SIG-M5 treated with dmso at 0.1 percent for 504 hours (cell line): ENCODE data around the gene CYB5B.
A peak's percentile ranks its signal among the peaks of the same experiment; 100 is the strongest.

ENCODE experiments used
- DNase-seq: peaks from one replicate; lab custom pipeline; 2025; ENCODE audit not compliant: unreplicated experiment; lab: John Stamatoyannopoulos, UW

CYB5B gene

DNA sequence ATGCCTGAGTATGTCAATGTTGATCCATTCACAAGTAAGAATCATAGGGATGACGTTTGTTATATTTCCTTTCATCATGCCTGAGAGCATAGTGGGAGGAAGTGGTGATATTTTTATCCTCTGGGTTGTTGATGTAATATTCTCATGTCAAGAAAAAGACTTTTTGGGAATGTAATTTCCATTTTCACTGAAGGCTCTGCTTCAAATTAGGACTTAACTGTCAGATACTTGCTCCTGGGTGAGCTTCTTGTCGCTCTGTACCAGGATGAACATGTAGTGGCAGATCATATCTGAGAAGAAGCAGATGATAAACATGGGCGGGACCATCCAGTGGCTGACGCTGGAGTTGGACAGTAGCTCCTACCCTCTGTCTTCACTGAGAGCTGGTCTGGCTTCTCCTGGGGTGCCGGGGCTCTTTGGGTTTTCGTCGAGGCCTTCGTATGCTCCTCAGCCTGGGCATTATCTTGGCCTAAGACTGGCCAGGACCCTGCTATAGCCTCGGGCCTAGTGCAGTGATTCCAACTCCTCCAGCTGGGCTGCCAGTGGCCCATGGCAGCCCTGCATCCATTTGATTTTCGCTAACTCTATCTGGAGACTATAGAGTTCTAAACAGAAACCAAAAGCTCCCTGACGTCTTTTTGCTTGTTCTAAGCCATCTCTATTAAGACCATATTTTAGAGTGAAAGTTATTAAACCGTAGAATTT lies 19.7 kb downstream of the CYB5B start:
- DNase-seq, result no peak

DNA sequence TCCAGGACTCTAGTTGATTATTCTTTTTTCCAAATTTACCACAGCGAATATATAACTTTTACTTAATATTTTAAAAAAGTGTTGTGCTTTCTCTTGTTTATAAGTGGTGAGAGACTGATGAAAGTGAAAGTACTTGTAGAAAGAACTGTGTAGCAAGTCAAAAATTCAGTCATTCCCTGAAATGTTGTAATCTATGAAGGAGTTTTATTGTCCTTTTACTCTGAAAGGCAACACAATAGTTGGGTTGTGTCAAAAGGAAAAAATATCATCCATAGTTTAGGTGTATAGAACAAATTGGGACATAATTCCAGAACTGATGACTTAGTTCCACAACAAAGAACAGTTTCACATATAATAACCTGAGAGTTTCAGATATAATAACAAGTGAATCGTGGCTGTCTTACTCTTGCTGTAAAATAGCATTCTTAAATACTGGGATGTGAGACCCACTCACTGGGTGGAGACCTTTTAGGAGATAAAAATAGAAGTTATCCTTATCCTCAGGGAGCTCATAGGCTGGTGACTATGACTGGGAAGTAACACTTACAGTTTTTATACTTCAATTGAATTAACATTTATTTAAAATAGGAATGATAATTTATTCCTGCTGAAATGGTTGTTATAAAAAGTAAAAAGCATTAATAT lies 20.6 kb downstream of the CYB5B start:
- DNase-seq, result no peak

DNA sequence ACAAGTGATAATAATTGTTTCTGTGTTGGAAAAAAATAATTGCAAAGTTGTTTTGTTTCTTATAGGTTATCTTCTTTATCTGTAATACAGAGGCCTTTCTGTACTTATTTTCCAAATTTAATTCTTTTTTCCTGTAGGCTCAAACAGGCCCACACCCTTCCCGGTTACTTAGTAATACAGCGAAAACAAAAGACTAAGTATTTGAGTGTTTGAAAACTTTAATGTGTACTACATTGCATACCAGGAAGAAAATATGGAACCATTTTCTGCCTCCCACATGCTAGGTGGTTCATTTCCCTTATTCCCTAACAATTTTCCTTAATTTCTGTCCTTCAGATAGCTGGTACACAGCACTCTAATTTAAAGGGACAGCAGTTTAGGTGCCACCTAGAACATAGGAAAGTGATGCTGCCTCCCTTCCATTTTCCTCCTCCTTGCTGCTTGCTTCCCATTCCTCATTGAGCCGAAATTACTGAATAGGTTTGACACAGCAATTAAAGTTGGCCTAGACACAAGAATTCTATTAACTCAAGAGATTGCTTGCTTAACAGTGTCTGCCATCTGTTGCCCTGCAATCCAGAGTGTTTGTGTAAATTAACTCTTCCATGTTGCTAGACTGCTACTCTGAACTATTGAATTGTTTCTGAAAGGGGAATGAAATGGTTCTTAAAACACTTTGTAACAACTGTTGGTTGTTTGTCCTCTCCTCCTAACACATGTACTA lies 24.2 kb downstream of the CYB5B start:
- no peak for DNase-seq

DNA sequence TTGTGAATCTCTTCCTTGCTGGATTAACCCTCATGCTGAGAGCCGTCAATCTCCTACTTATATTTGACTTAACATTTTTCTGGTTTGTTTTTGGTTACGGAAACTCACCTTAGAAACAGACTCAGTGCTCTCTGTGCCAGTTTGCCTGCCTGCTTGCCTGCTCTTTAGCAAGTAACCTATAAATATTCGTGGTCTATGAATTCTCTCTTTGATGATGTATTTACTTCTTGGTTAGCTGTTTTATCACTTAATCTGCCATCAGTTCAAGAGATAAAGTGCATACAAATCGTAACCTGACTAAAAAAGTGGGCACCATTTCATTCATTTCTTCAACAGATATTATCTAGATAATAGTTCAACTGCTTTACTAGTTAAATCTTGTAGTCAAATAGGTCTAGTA lies 26.7 kb downstream of the CYB5B start:
- DNase-seq, result no peak

DNA sequence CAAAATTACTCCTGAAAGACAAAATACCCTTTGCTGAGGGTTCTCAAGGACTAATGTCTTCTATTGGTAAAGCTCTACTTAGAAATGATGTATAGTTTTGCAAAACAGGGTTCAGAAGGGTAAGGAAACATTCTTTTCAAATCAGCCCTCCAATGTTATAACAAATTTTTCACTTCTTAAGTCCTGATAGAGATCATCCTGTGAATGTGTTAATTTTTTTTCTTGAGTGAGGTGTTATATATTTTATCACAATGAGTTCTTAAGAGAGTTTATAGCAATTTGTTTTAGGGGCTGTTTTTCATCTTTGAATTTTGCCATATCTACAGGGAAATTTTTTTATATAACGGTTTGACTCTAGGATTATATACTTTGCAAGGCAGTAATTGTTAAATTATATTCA lies 29.5 kb downstream of the CYB5B start:
- DNase-seq, result no peak

DNA sequence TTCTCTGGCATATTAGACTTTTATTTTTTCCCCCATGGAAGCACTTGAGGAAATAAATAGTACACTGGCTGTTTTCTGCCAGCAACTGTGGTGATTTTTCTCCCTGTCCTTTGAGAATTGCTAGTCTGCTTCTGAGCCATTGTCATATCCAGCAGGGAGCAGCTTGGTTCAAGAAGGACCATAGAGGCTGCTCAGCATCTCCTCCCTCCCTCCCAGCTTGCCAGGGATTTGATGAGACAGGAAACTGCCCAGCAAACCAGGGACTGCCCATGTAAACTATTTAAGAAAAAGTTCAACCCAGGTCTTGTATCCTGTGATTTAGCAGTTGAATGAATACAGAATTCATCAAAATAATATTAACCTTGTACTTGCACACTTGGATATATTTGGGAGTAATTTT lies 39.5 kb downstream of the CYB5B start:
- DNase-seq, result no peak

DNA sequence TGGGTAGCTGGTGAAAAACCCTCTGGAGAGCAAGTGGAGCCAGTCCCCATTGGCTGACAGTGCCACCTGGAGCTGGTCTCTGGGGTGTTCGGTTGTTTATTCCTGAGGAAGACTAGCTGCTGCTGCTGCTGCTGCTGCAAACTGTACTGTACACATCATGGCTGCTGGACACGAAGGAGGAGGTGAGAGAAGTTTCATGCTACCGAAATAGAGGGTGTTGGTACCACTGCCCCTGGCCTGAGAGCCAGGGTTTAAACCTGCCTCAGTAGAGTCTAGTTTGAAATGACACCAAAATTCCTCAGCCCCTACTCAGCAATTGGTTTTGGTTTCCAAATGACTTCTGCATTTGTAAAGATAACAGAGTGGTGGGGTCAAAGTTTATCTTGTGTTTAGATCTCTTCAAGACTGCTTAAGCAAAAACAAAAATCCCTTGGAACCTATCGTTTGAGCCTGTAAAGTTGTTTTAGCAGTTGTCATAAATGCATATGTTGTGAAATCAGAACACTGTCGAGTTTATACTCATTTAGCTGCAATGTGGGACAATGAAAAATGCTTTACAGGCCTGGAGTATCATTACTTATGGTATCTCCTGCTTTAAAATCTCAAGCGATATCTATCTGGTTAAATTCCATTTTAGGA lies 40.8 kb downstream of the CYB5B start:
- DNase-seq, result peak; percentile 15

DNA sequence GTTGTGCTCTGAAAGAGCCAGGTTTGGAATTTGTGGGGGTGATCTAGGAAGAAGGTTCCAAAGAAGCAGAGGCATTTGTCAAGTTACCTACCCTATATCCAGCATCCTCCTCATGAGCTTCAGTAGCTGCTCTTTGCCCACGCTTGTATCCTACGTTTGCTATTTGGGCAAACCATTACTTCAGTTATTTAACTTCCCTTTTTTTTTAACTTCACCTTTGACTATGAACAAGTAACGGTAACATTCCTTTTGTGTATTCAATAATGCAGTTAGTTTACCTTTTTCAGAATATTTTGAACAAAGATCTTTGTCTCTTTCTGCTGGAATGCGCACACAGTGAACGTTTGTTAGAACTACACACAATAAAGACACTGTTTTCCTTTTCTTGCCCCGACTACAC lies 41.5 kb downstream of the CYB5B start:
- DNase-seq, result no peak

DNA sequence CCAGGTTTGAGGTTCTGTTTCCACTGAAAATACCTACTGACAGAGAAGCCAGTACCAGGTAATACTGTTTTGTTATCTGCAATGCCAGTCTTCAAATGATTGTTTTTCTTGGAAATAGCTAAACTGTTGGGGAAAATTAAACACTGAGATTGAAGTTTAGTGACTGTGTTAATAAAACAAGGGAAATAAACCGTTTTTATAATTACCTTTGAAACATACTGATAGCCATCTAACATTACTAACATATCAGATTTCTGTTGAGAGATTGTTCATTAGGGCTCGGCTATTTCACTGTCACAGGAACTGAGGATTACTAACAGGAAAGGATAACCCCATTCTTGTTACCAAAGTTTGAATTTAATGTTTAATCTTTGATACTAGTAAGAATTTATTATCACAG lies 42.1 kb downstream of the CYB5B start:
- DNase-seq, result no peak

DNA sequence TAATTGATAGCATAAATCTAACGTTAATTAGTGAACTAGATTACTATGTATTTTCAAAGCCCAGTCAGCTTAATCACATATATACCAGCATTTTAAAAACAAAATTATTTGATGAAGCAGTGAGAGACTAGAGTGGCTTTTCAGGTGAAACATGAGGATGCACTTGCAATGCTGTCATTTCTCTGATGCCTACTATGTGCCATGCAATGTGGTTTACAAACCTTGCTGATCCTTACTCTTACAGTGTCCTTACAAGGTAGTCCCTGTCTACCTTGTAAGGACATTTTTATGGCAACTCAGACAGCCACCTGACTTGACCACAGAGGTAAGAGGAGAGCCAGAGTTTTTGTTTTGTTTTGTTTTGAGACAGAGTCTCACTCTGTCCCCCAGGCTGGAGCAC lies 42.7 kb downstream of the CYB5B start:
- DNase-seq, result no peak

DNA sequence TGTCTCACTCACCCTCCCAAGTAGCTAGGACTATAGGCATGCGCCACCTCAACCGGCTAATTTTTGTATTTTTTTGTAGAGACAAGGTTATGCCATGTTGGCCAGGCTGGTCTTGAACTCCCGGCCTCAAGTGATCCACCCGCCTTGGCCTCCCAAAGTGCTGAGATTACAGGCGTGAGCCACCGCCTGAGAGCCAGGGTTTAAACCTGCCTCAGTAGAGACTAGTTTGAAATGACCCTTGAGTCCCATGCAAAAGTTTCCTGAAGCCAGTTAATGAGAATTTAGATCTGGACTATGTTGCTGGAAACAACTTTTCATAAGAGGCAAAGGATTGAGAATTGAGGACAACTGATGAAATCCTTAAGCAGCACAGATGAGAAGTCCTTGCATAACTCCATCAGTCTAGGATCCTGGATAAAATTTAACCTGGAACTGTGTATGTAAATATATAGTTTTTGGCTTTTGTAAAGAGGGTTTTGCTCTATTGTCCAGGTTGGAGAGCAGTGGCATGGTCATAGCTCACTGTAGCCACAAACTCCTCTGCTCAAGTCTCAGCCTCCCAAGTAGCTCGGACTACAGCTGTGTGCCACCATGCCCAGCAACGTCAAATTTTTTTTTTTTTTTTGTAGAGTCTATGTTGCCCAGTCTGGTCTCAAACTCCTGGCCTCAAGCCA lies 43.2 kb downstream of the CYB5B start:
- no peak for DNase-seq

DNA sequence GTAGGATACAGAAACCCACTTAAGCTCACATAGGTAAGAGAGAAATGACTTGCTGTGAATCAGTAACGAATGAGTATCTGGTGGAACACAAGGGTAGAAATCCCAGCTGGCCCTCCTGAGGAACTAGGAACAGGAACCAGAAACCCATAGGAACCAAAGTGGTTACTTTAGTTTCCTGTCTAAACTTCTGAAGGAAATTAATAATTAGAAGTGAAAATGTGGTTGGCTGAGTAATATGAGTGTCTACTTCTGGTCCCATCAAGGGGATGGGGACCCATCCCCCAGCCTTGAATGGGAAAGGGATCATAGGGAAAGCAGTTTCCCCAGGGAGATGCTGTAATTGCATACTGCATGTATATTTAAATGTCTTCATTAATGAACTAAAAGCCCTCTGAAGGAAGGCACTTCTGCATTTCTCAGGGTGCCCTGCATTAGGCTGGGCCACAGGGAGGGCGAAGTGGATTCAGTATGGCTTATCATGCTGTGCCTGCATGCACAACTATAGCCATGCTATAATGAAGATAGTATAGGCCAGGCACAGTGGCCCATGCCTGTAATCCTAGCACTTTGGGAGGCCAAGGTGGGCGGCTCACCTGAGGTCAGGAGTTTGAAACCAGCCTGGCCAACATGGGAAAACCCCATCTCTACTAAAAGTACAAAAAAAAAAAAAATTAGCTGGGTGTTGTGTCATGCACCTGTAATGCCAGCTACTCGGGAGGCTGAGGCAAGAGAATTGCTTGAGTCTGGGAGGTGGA lies 45.6 kb downstream of the CYB5B start:
- peak; percentile 12 for DNase-seq

DNA sequence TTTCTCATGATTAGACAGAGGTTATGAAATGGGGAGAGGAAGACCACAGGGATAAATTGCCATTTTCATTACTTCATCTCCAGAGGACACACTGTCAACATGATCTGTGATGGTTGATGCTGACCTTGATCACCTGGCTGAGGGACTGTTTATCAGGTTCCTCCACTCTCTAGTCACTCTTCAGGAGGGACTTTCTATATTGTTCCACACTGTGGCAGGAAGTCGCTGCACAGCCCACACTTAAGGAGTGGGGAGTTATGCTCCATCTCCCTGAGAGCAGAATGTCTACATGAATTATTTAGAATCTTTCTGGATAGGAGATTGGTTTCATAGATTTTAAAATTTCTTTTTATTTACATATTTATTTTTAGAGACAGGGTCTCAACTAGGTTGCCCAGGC lies 46.7 kb downstream of the CYB5B start:
- no peak for DNase-seq

DNA sequence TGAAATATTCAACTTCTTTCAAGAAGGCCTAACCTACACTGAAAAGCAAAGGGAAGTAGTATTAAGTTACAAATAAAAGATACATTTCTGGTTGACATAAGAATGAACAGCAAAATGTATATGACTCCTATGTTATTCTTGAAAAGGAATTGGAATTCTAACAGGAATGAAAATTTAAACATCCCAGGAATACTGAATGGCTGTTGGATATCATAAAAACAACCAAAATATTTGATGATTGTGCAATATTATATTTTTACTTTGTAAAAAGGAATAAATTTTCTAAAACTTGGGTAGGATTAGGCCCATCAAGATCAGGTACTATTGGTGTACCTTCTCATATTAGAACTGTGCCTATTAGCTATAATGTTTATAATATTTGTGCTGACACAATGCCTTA lies 50.0 kb downstream of the CYB5B start:
- no peak for DNase-seq

DNA sequence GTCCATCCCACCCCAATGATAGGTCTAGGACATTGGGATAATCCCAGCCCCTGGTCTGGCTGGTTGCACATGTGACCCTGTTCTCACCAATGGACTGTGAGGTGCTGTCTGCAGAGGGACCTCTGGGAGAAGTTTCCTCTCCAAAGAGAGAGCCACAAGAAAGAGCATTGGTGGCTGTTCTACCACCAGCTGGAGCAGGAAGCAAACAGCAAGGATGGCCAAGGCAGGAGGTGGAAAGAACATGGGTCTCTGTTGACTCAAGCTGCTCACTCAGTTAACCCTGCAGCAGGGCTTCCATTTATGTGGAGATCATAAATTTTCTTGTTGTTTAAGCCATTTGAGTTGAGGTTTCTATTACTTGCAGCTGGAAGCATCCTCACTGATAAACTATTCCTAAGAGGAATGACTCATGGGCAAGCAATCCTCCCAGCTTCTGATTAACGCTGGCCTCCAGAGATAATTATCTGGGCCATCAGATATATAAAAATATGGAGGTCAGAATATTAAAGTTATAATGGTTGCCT lies 52.6 kb downstream of the CYB5B start:
- DNase-seq, result no peak

DNA sequence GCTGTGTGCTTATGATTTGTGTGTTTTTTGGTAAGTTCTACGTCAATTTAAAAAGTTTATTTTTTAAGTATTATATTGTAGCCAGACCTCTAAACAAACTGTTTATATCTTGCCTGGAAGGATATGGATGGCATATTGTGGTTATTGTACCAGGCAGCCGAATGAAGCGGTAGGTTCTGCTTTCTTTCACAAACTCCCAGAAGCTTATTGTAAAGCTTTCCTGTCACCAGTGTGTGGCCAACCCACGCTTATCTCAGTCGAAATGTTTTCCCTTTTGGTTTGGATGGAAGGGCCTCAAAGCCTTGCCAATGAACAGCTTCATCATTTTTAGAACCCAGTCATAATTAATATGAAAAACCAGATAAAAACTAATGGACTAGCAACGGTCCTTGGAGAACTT lies 53.1 kb downstream of the CYB5B start:
- DNase-seq, result no peak

DNA sequence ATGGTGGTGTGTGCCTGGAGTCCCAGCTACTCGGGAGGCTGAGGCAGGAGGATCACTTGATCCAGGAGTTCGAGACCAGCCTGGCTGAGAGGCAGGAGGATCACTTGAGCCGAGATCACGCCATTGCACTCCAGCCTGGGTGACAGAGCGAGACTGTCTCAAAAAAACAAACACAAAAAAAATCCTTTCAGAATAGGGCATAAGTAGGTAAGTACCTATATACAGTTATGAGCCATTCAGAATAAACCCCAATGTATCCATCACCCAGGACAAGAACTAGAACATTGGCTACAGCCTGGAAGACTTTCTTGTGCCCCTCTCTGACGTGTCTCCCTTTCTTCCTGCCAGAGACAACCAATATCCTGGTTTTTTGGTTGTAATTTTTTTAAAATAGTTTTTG lies 54.3 kb downstream of the CYB5B start:
- DNase-seq, result no peak

DNA sequence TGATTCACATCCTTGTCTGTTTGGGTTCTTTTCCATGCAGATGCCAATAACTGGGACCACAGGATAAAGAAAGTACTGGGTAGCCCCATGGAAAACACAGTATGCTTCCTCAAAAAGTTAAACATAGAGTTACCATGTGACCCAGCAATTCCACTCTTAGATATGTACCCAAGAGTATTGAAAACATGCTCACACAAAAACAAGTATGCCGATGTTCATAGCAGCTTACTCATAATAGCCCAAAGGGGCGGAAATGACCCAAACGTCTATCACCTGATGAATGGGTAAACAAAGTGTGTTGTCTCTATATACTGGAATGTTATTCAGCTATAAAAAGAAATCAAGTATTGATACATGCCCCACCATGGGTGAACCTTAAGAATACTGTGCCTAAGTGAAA lies 55.4 kb downstream of the CYB5B start:
- DNase-seq, result no peak

DNA sequence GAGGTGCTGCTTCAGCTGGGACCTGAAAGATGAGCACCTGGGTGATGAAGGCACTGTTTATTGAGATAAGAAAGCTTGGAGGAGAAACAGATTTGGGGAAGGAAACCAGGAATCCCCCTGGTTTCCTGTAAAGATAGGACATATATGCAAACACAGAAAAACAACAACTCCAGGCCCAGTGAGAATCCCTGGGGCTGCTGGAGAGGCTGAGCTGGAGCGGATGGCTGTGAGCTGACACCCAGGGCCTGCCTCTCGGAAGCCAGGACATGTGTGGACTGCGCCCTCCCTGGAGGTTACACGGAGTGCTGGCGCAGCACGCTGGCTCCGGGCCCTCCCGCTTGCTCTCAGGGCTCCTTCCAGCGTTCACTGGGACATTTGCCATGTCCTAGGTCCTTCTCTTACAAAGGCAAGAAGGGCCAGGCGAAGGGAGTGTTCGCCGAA lies 57.5 kb downstream of the CYB5B start:
- DNase-seq, result no peak

DNA sequence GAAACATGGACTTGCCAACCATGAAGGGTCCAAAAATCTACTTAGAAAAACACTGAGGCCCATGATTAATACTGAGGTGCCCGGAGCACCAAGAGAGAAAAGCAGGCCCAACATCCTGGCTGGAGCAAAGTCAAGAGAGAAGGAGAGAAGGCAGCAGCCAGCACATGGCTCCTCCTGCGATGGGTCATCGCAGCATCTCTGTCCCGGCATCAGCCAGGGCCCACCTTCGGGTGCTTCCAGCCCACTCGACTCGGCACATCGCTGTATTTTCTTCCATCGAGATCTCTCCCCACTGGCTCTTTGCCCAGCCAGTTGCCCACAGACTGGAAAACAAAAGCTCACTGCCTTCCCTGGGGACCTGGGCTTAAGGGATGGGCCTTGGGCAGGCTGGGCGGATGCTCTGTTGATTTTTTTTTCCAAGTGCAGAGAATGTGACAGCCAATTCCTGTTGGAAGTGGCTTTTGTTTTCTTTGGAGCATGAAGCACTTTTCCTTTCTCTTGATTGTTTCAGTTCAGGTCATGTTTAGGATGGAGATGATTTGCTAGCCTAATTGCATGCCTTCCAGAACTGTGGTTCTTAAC lies 58.1 kb downstream of the CYB5B start:
- no peak for DNase-seq
